Measurements from ENCODE around the gene ZNF575.
A peak's percentile ranks its signal among the peaks of the same experiment; 100 is the strongest.
"Not testable (repeated sequence)": the region's sequence is repeated elsewhere in the genome, so short reads cannot be mapped to it uniquely, and the experiment has no call there.

Gene ZNF575

DNA sequence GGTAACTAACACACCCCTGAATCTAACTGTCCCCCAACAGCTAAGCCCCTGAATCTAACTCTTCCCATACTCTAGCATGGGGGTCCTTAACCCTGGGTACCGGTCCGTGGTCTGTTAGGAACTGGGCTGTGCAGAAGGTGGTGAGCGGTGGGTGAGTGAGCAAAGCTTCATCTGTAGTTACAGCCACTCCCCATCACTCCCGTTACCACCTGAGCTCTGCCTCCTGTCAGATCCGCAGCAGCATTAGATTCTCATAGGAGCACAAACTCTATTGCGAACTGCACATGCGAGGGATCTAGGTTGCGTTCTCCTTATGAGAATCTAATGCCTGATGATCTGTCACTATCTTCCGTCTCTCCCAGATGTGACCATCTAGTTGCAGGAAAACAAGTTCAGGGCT is 22.3 kb upstream of the ZNF575 start:
- DNase-seq (ENCODE audit: low spot score) = no peak

DNA sequence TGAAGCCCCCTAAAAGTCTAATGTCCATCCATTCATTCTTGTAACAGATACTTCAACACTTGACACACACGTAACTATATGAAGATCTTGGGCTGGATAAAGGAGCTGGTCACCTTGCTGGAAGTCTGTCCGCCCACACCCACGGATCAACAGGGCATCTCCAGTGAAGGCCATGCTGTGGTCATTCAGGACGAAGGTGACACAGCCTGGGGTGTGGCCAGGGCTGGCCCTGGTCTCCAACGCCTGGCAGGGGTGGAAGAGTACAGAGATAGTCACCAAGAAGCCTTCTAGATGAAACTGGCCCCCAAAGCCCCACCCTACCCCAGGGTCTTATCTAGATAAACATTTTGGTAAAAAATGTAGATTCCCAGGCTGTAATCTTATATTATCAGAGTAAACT is 21.7 kb upstream of the ZNF575 start:
- no peak for DNase-seq (ENCODE audit: low spot score)

DNA sequence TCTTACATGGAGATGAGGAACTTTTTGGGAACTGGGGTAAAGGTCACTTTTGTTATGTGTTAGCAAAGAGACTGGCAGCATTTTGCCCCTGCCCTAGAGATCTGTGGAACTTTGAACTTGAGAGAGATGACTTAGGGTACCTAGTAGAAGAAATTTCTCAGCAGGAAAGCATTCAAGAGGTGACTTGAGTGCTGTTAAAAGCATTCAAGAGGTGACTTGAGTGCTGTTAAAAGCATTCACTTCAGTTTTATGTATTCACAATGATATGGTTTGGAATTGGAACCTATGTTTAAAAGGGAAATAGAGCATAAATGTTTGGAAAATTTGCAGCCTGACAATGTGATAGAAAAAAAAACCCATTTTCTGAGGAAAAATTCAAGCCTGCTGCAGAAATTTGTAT is 20.6 kb upstream of the ZNF575 start:
- not testable (repeated sequence) for DNase-seq (ENCODE audit: low spot score)

- no peak for DNase-seq (ENCODE audit: low spot score)
Observed at GRCh38 chr19:43518051-43518450, 14.9 kb upstream of the ZNF575 start.

DNA sequence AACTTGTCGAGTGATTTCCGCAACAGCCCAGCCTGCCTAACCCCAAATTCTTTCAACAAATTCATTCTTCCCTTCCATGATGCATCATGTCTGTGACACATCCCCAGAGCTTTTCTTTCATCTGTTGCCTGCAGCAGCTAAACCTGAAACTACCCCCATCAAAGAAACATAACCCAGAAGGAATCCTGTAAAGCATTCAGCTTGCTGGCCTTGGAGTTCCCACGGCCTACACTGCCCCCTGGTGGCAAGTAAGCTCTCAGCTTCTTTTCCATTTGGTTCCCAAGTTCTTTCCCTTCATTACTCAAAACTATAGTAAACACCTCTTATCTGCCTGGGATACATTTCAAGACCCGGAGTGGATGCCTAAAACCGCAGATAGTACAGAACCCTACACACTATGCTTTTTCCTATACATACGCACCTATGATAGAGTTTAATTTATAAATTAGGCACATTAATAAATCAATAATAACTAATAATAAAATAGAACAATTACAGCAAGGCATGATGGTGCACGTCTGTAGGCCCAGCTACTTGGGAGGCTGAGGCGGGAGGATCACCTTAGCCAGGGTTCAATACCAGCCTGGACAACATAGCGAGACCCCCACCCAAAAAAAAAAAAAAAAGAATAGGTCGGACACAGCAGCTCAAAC is 13.4 kb upstream of the ZNF575 start:
- peak; percentile 86 for DNase-seq (ENCODE audit: low spot score)

DNA sequence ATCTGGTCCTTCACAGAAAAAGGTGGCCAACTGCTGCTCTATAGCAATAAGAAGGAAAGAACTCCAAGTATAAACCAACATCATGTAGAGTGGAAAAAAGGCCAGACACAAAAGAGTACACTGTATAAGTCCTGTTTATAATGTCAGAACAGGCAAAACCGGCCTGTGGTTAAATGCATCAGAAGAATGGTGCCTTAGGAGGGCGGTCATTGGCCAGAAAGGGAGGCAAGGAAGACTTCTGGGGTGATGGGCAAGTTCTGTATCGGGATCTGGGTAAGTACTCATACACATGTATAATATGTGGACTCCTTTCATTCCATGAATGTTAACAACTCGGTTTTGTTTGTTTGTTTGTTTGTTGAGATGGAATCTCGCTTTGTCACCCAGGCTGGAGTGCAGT is 10.1 kb upstream of the ZNF575 start:
- DNase-seq (ENCODE audit: low spot score) = no peak

GRCh38 chr19:43523696-43524095 is 9.3 kb upstream of the ZNF575 start:
- DNase-seq (ENCODE audit: low spot score) = not testable (repeated sequence)

DNA sequence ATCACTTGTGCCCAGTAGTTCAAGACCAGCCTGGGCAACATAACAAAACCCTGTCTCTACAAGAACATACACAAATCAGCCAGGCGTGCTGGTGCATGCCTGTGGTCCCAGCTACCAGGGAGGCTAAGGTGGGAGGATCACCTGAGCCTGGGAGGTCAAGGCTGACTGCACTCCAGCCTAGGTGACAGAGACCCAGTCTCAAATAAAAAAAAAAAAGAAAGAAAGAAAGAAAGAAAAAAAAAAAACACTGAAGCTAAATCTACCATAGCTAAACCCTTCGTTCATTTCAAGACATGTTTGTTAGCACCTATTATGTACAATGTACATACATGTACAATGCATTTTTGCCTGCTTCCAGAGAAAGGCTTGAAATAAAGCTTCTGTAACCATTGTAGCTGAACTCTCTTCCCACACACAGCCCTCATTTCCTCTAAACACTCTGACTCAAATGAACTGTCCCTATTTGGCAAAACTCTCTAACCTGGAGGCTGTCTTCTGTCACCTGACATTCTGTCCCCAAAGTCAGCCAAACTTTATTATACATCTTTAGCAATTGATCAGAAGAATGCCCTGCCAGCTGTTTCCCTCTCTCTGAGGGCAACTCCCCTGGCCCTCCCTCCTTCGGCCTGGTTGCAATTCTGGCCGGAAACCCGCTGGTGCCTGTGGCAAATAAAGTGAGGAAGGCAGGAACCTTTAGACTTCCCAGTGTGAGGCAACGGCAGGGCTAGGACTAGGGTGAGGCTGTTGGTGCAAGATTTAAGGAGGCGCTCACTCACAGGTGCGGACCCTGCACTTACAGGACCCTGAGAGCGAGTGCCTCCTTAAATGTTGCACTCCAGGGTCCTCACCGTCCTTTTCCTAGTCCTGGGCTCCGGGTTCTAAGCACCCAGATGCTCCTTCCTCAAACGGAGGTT is 7.8 kb upstream of the ZNF575 start:
- DNase-seq (ENCODE audit: low spot score) = peak; percentile 49

GRCh38 chr19:43525836-43526771 is 6.9 kb upstream of the ZNF575 start:
- no peak for DNase-seq (ENCODE audit: low spot score)

- DNase-seq (ENCODE audit: low spot score) = peak; percentile 88
Observed at GRCh38 chr19:43526884-43527859, 5.8 kb upstream of the ZNF575 start, which contains the start of gene ETHE1. TSS of gene ETHE1 (minus strand) at chr19:43527201. CDS start at chr19:43527177, 24 bp downstream.

DNA sequence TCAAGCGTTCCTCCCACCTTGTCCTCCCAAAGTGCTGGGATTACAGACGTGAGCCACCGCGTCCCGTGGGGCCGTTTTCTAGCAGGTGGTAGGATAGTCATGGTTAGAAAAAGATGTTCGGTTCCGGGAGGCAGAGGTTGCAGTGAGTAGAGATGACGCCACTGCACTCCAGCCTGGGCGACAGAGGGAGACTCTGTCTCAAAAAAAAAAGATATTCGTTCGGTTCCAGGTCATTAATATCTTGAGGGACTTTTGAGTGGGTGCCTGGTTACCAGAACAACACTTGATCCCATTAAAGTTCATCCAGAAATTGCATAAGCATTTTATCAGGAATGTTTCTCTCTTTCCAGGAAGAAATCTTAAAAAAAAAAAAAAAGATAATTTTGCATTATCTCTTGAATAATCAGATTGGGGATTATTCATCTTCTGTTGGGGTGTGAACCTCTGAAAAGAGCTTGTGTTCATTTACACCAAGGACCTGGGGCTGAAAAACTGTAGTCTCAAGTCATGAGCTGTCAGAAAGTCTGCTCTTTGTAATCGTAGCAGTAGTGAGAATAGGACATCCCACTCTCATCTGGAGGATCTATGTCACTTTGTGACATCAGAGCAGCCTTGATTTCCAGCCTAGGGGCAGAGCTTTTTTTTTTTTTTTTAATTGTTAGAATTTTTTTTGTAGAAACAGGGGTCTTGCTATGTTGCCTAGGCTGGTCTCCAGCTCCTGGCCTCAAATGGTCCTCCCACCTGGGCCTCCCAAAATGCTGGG is 4.9 kb upstream of the ZNF575 start:
- no peak for DNase-seq (ENCODE audit: low spot score)

DNA sequence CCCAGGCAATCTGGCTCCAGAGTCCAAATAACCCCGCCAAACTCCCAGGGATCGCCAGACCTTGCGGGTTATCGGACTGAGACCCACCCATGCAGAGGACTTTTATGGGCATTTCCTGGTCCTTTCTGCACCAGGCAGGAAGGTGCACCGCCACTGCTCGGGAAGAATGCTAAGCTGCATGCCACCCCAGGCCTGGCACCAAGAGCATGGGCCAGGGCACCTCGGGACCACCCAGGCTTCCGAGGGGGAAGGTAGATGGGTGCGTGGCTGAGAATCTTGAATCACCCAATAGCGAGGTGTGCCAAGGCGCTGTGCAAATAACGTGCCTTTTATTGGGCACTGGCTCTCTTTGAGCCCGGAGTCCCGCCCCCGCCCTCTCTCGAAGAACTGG is 422 bp upstream of the ZNF575 start:
- DNase-seq (ENCODE audit: low spot score) = no peak

DNA sequence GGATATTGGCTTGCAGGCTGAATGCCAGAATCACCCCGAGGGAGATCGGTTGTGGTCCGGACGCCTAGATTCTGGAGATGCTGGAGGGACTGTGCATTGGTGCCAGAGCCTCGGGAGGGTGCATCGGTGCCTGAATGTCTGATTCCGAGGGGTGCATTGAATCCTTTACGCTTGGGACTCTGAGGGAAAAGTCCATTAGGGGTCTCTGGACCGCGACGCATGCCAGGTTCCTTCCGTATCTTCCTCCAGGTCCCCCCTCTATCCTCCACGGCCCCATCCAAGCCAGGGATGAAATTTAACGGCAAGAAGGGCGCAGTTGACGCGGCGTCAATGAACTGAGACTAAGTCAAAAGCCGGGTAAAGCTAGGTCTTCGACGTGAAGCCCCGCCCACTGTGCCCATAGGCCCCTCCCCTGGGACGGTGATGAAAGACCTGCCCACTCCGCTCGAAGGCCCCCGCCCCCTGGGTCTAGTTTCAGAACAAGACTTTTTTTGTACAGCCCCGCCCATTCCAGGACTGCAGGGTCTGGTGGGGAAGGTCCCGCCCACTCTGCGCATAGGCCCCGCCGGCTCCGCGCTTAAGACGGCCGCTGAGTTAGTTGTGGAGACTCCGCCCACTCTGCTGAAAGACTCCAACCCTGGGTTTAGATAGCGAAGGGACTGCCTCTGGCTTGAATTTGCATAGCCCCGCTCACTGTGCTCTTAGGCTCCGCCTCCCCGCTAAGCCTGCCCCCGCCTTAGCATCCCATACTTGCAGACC is 737 bp downstream of the ZNF575 start:
- DNase-seq (ENCODE audit: low spot score) = peak; percentile 98

DNA sequence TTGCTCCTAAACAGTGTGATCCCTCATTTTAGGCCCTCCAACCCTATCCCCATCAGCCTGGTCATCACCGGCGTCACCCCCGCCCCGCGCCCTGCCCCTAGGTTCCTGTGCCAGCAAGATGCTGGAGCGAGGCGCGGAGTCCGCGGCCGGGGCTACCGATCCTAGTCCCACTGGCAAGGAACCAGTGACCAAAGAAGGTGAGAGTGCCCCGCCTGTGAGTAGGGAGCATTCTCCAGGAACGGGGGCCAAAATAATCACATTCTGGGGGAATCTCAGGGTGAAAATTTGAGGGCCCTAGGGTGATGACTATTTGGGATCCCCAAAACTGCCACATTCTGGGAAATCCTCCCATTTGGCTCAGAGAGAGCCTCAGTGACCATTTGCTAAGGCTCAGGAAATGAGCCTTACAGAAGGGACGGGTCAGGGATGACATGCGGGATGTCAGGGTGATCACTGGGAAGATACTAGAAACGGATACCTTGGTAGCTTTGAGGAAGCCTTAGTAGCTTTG is 1.4 kb downstream of the ZNF575 start:
- DNase-seq (ENCODE audit: low spot score) = no peak

DNA sequence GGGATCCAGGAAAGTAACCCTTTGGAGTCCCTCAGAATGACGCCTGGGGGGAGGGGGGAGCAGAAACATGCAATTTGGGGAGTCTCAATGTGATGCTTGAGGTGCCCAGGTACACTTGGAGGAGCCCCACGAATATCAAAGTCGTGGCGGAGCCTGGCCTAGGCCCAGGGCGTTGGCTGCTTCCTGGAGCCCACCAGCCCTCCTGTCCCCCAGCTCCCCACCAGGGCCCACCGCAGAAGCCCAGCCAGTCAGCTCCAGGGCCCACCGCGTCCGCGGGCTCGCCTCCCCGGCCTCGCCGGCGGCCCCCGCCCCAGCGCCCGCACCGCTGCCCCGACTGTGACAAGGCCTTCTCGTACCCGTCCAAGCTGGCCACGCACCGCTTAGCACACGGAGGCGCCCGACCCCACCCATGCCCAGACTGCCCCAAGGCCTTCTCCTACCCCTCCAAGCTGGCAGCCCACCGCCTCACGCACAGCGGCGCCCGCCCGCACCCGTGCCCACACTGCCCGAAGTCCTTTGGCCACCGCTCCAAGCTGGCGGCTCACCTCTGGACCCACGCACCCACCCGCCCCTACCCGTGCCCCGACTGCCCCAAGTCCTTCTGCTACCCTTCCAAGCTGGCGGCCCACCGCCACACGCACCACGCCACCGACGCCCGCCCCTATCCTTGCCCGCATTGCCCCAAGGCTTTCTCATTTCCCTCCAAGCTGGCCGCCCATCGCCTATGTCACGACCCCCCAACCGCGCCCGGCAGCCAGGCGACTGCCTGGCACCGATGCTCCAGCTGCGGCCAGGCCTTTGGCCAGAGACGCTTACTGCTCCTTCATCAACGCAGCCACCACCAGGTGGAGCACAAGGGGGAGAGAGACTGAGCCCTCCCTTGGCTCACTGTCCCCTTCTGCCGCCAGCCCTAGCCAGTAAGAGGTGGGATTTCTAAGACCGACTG is 2.1 kb downstream of the ZNF575 start:
- peak; percentile 80 for DNase-seq (ENCODE audit: low spot score)

DNA sequence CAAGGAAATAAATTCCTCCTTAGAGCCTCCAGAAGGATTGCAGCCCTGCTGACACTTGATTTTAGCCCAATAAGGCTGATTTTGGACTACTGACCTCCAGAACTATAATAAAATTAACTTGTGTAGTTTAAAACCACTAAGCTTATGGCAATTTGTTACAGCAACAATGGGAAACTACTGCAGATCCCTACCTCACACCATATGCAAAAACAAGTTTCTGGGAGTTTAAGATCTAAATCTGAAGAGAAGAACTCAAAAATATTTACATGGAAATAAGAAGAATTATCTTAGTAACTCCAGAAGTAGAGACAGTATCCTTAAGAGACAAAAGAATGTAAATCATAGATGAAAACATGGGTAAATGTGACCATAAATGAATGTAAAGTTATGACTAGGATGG is 5.9 kb downstream of the ZNF575 start:
- no peak for DNase-seq (ENCODE audit: low spot score)

DNA sequence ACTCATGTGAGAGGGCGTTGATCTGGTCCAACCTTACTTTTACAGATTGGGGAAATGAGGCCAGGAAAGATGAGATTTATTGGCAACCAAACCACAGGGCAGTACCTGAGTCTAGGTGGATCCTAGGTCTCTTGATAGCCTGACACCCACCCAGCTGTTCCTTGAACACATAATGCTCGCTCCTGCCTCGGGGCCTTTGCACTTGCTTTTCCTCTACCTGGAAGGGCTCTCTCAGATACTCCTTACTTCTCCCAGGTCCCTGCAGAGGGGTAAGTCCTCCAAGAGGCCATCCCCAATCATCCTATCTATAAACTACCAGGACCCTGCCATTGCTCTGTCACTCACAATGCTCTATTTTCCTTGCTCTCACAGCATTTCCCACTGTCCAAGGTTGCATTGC is 7.4 kb downstream of the ZNF575 start:
- DNase-seq (ENCODE audit: low spot score) = no peak

Data from AG08396 (cell line).